HEK293 (cell line): ENCODE results near the gene GAREM1.

Experiments
- BCL6B ChIP-seq: fragments of 450-650 bp; formaldehyde crosslinking; IDR thresholded peaks from 2 replicates; pipeline ENCODE4 v1.5.1; 2017; ENCODE audit warnings: missing biosample characterization, missing genetic modification characterization
- ELK4 ChIP-seq: IDR thresholded peaks from 2 replicates; pipeline ENCODE4 v1.6.1; 2011; ENCODE audit warnings: mild to moderate bottlenecking, low read depth, low read length, borderline replicate concordance
- HOXD13 ChIP-seq: sonication (generic); formaldehyde crosslinking; IDR thresholded peaks from 2 replicates; pipeline ENCODE4 v1.8.0; 2022; ENCODE audit warnings: missing genetic modification reagents, borderline replicate concordance
- IKZF3 ChIP-seq: fragments of 450-650 bp; IDR thresholded peaks from 2 replicates; pipeline ENCODE4 v1.5.0; 2018; ENCODE audit warnings: missing biosample characterization, mild to moderate bottlenecking, missing genetic modification characterization, moderate library complexity
- MEIS1 ChIP-seq: sonication (generic); formaldehyde crosslinking; IDR thresholded peaks from 2 replicates; pipeline ENCODE4 v1.8.1; 2022; ENCODE audit warnings: missing genetic modification reagents, mild to moderate bottlenecking, borderline replicate concordance
- RBAK ChIP-seq: fragments of 450-650 bp; formaldehyde crosslinking; IDR thresholded peaks from 2 replicates; pipeline ENCODE4 v1.5.1; 2016; ENCODE audit warnings: missing biosample characterization, missing genetic modification characterization
- REPIN1 ChIP-seq: fragments of 450-650 bp; formaldehyde crosslinking; IDR thresholded peaks from 2 replicates; pipeline ENCODE4 v1.5.1; 2017; ENCODE audit warnings: missing biosample characterization, missing genetic modification characterization, low read depth
- YY1 ChIP-seq: fragments of 450-650 bp; formaldehyde crosslinking; IDR thresholded peaks from 2 replicates; pipeline ENCODE4 v1.5.1; 2018; ENCODE audit warnings: missing biosample characterization, missing genetic modification characterization
- YY2 ChIP-seq: fragments of 450-650 bp; formaldehyde crosslinking; IDR thresholded peaks from 2 replicates; pipeline ENCODE4 v1.5.1; 2016; ENCODE audit warnings: missing biosample characterization, missing genetic modification characterization
- ZBTB11 ChIP-seq: fragments of 450-650 bp; formaldehyde crosslinking; conservative IDR thresholded peaks from 2 replicates; pipeline ENCODE4 v1.5.1; 2016; ENCODE audit warnings: low read depth, missing biosample characterization, missing genetic modification characterization
- ZBTB20 ChIP-seq: fragments of 450-650 bp; formaldehyde crosslinking; IDR thresholded peaks from 2 replicates; pipeline ENCODE4 v1.5.1; 2016; ENCODE audit warnings: missing biosample characterization, missing genetic modification characterization
- ZBTB49 ChIP-seq: fragments of 450-650 bp; formaldehyde crosslinking; IDR thresholded peaks from 2 replicates; pipeline ENCODE4 v1.5.1; 2016; ENCODE audit warnings: missing biosample characterization, missing genetic modification characterization, low read depth
- ZEB2 ChIP-seq: fragments of 450-650 bp; formaldehyde crosslinking; IDR thresholded peaks from 2 replicates; pipeline ENCODE4 v1.5.1; 2016; ENCODE audit warnings: missing biosample characterization, missing genetic modification characterization
- ZFP41 ChIP-seq: fragments of 450-650 bp; formaldehyde crosslinking; IDR thresholded peaks from 2 replicates; pipeline ENCODE4 v1.5.1; 2016; ENCODE audit warnings: missing biosample characterization, missing genetic modification characterization, borderline replicate concordance
- ZNF10 ChIP-seq: fragments of 450-650 bp; formaldehyde crosslinking; IDR thresholded peaks from 2 replicates; pipeline ENCODE4 v1.5.1; 2017; ENCODE audit warnings: missing biosample characterization, missing genetic modification characterization
- ZNF121 ChIP-seq: fragments of 450-650 bp; formaldehyde crosslinking; IDR thresholded peaks from 2 replicates; pipeline ENCODE4 v1.5.1; 2016; ENCODE audit warnings: missing biosample characterization, missing genetic modification characterization
- ZNF133 ChIP-seq: fragments of 450-650 bp; formaldehyde crosslinking; IDR thresholded peaks from 2 replicates; pipeline ENCODE4 v1.5.1; 2016; ENCODE audit warnings: missing biosample characterization, missing genetic modification characterization
- ZNF18 ChIP-seq: fragments of 450-650 bp; formaldehyde crosslinking; IDR thresholded peaks from 2 replicates; pipeline ENCODE4 v1.5.1; 2016; ENCODE audit warnings: missing biosample characterization, missing genetic modification characterization
- ZNF2 ChIP-seq: fragments of 450-650 bp; formaldehyde crosslinking; IDR thresholded peaks from 2 replicates; pipeline ENCODE4 v1.5.1; 2016; ENCODE audit warnings: missing biosample characterization, missing genetic modification characterization
- ZNF202 ChIP-seq: fragments of 450-650 bp; formaldehyde crosslinking; IDR thresholded peaks from 2 replicates; pipeline ENCODE4 v1.5.1; 2016; ENCODE audit warnings: missing biosample characterization, missing genetic modification characterization, borderline replicate concordance
- ZNF23 ChIP-seq: fragments of 450-650 bp; formaldehyde crosslinking; IDR thresholded peaks from 2 replicates; pipeline ENCODE4 v1.5.1; 2016; ENCODE audit warnings: missing biosample characterization, missing genetic modification characterization, borderline replicate concordance
- ZNF24 ChIP-seq: fragments of 450-650 bp; formaldehyde crosslinking; IDR thresholded peaks from 2 replicates; pipeline ENCODE4 v1.5.1; 2016; ENCODE audit warnings: missing biosample characterization, missing genetic modification characterization
- ZNF302 ChIP-seq: fragments of 450-650 bp; formaldehyde crosslinking; IDR thresholded peaks from 2 replicates; pipeline ENCODE4 v1.5.1; 2016; ENCODE audit warnings: missing biosample characterization, missing genetic modification characterization, low read depth
- ZNF311 ChIP-seq: fragments of 450-650 bp; formaldehyde crosslinking; IDR thresholded peaks from 2 replicates; pipeline ENCODE4 v1.5.1; 2017; ENCODE audit warnings: missing biosample characterization, missing genetic modification characterization, borderline replicate concordance
- ZNF341 ChIP-seq: fragments of 450-650 bp; formaldehyde crosslinking; IDR thresholded peaks from 2 replicates; pipeline ENCODE4; 2016; ENCODE audit warnings: low read depth, missing biosample characterization, missing genetic modification characterization
- ZNF544 ChIP-seq: fragments of 450-650 bp; formaldehyde crosslinking; IDR thresholded peaks from 2 replicates; pipeline ENCODE4 v1.5.0; 2017; ENCODE audit warnings: missing biosample characterization, missing genetic modification characterization
- ZNF555 ChIP-seq: fragments of 450-650 bp; formaldehyde crosslinking; conservative IDR thresholded peaks from 2 replicates; pipeline ENCODE4 v1.5.1; 2017; ENCODE audit warnings: missing biosample characterization, mild to moderate bottlenecking, missing genetic modification characterization, inconsistent platforms
- ZNF560 ChIP-seq: fragments of 450-650 bp; formaldehyde crosslinking; IDR thresholded peaks from 2 replicates; pipeline ENCODE4 v1.5.1; 2017; ENCODE audit warnings: missing biosample characterization, missing genetic modification characterization, borderline replicate concordance
- ZNF596 ChIP-seq: fragments of 450-650 bp; IDR thresholded peaks from 2 replicates; pipeline ENCODE4 v1.5.0; 2018; ENCODE audit warnings: missing biosample characterization, mild to moderate bottlenecking, missing genetic modification characterization, moderate library complexity
- ZNF600 ChIP-seq: fragments of 450-650 bp; formaldehyde crosslinking; IDR thresholded peaks from 2 replicates; pipeline ENCODE4 v1.5.1; 2016; ENCODE audit warnings: missing biosample characterization, missing genetic modification characterization
- ZNF768 ChIP-seq: fragments of 450-650 bp; formaldehyde crosslinking; IDR thresholded peaks from 2 replicates; pipeline ENCODE4 v1.5.1; 2018; ENCODE audit warnings: missing biosample characterization, mild to moderate bottlenecking, missing genetic modification characterization

Gene GAREM1

GRCh38 chr18:32383050-32383819 is 87.4 kb downstream of the GAREM1 start (continued):
- no peak for TF ChIP-seq YY1 (tag by site-specific recombination)
- no peak for TF ChIP-seq ZNF202 (tag by site-specific recombination)
- TF ChIP-seq ZNF600: peak; percentile 95
- no peak for TF ChIP-seq ZNF768 (tag by site-specific recombination)
- TF ChIP-seq ZNF121: no peak
- TF ChIP-seq YY2 (tag by site-specific recombination): no peak
- TF ChIP-seq ZNF544 (tag by site-specific recombination): no peak
- TF ChIP-seq ZNF23 (tag by site-specific recombination): no peak
- TF ChIP-seq ELK4: no peak
- TF ChIP-seq MEIS1 (CRISPR knock-in tag): no peak
- TF ChIP-seq ZNF596 (tag by site-specific recombination): no peak
- TF ChIP-seq ZNF341 (tag by site-specific recombination): no peak
- no peak for TF ChIP-seq ZNF302 (tag by site-specific recombination)
- TF ChIP-seq ZNF18 (tag by site-specific recombination): no peak
- no peak for TF ChIP-seq ZNF560 (tag by site-specific recombination)
- TF ChIP-seq ZBTB11 (tag by site-specific recombination): no peak
- TF ChIP-seq IKZF3: no peak
- peak; percentile 49; the same call in 1 of the 2 replicates for TF ChIP-seq ZNF24
- 0 out of 2 replicates have a peak, but pooled peaks have one; percentile 41 for TF ChIP-seq ZEB2 (tag by site-specific recombination)
- no peak for TF ChIP-seq ZFP41 (tag by site-specific recombination)
- no peak for TF ChIP-seq BCL6B (tag by site-specific recombination)
- TF ChIP-seq ZNF555 (tag by site-specific recombination): no peak
- no peak for TF ChIP-seq ZNF133 (tag by site-specific recombination)
- no peak for TF ChIP-seq HOXD13 (CRISPR knock-in tag)
- peak; percentile 87 for TF ChIP-seq ZBTB20 (tag by site-specific recombination)
- no peak for TF ChIP-seq ZNF311
- no peak for TF ChIP-seq ZNF10 (tag by site-specific recombination)
- TF ChIP-seq REPIN1 (tag by site-specific recombination): no peak
- TF ChIP-seq RBAK (tag by site-specific recombination): no peak
- TF ChIP-seq ZNF2 (tag by site-specific recombination): peak; percentile 33; the same call in 1 of the 2 replicates
- TF ChIP-seq ZBTB49 (tag by site-specific recombination): no peak
